Pulmonary artery endothelial cell (primary cell): ENCODE data around the gene EHF. TPM values are rescaled to one million over a fixed set of nuclear protein-coding genes. Genes with fewer than 3 reads are reported as not detected.
"Not testable (repeated sequence)": the region's sequence is repeated elsewhere in the genome, so short reads cannot be mapped to it uniquely, and the experiment has no call there.

ENCODE experiments used
- DNase-seq: peaks from one replicate; pipeline ENCODE4 v3.0.0-alpha.2; 2011; ENCODE audit warnings: low read depth, low spot score
- total RNA-seq: library from RNA; depleted of rRNA; stranded (reverse); fragments of >200 nt; gene quantifications from 2 replicates; pipeline ENCODE4 v1.2.3, GENCODE V29; 2014

EHF gene
- 0.07 TPM in 1 of 2 replicates, not detected in the other for total RNA-seq

DNA sequence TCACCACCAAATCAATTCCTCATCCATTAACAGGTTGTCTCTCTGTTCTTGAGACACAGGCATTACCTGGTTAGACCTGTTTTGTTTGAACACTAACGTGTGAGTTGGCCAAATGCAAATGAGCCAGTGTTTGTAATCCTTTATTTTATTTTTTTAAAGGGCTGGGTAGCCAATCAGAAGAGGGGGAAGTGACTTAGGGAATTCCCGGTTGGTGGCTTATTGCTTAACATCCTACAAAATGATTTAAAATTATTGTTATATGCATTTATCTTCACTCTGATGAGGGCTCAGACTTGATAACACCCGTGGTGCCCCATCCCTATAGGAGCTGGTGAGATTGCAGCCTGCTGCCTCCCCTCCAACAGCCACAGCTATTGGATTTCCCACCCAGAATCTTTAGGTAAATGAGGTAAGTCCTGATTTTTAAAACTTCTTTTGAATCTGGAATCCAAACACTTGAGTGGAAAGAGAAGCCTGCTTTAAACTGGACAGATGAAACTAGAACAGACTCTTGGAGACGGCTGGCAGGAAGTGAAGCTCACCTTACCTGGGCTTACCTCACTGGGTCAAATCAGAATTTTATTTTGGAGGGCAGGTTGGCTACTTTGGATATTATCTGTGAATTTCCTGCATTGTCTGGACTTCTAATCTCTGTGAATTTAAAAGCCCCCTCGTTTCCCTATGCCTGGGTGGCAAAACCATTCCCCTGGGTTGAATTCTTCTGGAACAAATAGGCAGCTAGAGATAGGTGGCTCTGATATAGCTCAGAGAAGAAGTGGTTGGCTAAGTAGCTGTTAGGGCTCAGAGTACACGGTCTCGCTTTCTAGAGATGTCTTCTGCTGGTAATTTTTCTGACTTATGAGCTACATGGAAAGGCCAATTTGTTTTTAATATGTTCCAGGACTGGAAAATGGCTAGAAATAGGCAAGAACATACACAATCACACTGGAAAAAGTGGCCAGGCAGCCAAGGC, at the start of gene EHF:
EHF (plus strand) TSS at position 274 of the 973 bp plus-strand sequence. CDS start 21,538 bp downstream, outside the sequence.
- no peak for DNase-seq

DNA sequence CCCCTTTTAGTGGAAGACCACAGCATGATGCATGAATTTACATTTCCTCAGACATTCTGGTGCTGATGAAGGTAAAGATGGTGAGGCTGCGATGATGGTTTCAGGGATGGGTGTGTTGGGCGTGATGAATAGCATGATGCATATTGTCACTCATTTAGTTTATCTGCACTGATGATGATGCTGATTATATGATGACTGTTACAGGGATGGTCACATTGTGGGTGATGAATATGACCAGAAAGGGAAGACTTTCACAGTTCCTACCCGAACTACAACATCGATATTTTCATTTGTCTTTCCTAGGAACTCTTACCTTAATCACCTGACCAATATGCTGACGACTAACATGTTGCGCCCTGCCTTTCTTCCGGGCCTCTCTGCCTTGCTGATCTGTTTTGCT, 47.4 kb upstream of the EHF start:
- no peak for DNase-seq

DNA sequence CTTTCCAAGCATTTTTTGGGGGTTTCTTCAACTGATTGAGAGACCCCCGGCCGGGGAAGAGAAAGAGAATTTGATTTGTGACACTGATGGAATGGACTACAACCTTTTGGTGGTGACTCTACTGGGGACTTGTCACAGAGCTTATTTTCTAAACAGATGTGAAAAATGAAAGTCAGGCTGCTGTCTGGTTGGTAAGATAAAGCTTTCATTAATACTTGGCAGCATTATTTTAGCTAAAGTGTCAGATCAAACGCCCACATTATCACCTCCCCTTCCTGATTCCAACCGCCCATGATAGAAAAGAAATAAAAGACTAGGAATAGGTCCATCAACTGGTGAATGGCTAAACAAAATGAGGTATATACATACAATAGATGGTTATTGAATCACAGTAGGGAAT, 45.6 kb upstream of the EHF start:
- DNase-seq, result no peak

DNA sequence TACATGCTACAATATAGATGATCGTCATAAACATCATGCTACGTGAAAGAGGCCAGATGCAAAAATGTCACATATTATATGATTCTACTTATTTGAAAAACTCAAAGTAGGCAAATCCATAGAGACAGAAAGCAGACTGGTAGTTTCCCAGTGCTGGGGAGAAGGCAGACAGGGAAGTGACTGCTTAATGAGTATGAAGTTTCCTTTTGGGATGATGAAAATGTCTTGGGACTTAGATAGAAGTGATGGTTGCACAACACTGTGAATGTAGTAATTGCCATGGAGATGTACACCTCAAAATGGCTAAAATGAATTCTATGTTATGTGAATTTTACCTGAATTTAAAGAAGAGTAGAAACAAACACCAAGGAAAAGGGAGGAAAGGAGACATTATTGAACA, 45.2 kb upstream of the EHF start:
- no peak for DNase-seq

DNA sequence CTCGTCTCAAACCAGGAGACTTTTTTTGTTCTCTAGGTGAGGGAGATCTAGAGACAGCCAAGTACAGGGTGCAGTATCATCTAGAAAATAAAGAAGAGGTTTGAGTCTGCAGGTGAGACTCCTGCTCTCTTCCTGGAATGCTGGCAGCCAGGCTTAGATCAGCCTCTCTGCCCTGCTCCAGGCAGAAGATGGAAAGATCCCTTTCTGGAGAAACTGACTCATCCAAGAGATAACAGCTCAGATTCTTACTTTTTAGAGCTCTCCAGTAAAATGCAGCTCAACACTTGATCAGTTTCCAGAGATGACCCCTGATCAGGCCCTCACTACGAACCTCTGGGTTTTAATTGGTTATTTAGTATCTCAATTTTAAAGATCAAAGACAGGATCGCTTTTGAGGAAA, 44.6 kb upstream of the EHF start:
- no peak for DNase-seq

DNA sequence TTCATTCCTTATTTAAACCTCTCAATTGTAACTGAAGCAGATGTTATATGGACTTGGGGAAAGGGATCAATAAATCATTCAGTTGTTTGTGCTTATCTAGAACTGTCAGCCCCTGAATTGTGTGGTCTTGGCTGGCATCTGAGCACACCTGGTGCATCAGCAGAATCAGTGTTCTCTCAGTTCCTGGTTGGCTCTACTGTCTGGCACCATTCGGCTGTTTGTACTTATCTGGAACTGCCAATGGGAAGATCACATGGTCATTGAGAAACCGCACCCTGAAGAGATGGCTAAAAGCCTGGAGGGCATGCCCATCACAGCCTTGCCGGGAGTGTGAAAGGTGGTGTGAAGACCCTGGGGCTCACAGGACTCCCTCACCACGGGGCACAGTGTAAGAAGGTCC, 37.1 kb upstream of the EHF start:
- DNase-seq, result no peak

DNA sequence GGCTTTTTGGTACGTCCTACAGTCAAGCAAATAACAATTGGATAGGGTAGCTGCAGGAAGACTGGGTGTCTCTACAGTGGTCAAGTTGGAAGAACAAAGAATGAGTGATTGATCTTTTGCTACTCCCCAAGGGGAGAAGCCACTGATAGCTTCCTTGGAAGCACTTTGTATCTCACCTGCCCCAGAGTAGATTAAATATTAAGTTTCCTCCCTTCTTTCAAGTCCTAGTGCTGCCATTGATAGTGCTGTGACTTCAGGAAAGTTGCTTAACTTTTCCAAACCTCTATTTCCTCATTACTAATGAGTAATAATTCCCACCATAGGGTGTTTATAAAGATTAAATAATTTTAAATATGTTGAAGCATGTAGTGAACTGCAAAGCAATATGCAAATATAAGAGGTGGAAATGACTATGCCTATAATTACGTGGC, 35.6 kb upstream of the EHF start:
- no peak for DNase-seq

DNA sequence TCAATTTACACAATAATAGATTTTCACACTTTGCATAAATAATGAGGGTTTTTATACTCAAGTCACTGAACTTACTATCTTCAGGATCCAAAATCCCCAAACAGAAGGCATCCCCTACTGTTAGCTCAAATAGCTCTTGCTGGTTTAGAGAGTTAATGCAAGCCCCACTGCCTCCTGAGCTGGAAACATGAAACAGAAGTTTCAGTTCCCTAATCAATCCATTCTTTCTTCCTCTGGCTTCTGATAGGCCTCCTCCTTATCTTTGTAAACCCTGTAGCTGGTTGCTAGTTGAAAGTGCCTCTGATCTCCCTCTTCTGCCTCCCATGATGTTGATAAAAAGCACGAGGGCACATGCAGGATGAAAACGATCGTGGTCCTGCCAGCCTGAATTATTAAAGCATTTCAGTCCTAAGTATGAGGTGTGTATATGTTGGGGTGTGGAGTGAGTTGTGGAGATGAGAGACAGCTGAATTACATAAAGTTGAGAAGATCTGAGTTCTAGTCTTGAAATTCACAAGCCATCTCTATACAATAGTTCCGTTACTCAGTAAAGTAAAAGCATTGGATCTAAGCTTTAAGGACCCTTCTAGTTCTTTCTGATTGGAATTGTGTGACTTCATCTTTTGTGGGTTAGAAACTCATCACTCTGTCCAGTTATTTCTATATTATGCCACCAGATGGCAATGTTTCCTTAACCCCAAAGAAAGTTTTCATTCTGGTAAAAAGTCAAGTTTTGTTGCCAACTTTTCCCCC, 35.0 kb upstream of the EHF start:
- DNase-seq, result no peak

DNA sequence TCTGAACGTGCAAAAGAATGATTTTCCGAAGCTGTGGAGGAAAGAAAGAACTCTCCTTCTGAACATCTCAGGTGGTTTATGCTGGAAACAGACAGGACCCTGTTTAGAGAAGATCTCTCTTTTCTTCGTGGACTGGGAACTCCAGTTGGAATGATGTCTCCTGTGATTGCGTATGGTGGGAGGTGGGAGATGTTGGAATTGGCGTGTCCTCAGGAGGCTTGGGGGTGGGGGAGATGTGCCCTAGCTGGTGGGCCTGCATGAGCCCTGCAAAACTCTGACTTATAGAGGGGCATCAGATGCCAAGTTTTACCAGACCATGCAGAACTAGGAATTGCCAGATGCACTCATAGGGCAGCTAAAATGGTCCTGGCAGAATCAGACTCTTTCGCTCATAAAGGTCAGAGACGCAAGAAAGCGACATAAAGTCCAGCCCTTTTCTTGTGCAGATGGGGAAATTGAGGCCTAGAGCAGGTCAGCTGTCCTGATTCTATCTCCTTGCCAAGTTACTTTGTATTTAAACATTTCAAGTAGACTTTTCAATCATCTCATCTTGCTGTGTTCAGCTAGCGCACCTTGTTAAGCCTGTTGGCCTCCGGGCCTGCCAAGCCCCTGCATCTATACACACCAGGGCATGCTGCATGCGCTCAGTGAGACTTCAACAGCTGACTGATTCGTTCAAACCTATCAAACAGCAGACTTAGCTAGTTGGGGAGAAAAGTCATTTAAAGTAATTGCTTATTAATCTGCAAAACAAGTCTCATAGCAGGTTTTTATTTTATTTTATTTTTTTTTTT, 34.2 kb upstream of the EHF start:
- DNase-seq, result no peak

DNA sequence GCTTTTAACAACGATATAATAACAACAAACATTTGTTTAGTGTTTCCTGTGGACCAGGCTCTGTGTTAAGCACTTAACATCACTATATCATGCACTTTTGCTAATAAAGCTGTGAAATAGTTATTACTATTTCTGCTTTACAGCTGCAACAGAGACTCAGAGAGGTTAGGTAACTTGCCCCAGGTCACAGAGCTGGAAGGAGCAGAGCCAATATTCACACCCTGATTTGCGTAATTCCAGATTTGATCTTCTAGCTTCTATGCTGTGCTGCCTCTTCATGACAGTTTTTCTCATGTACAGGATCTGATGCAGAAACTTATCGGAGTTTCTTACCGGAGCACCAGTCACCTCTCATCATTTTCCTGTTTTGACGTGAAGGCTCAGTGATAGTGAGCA, 33.6 kb upstream of the EHF start:
- DNase-seq, result no peak

DNA sequence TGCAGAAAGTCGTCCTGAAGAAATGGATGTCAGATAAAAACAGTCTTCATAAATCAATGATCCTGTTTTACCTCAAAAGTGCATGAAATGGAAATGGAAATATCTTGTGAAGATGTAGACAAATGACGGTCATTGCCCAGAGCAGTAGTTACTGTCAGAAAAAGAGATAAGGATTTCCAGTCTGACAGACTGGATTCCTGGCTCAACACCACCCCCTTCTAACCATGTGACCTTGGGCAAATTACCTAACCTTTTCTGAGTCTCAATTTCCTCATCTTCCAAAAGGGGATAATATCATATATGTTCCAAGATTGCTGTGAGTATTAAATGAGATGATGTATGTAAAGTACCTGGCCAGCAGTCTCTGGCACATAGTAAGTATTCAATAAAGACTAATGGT, 32.9 kb upstream of the EHF start:
- DNase-seq, result no peak

DNA sequence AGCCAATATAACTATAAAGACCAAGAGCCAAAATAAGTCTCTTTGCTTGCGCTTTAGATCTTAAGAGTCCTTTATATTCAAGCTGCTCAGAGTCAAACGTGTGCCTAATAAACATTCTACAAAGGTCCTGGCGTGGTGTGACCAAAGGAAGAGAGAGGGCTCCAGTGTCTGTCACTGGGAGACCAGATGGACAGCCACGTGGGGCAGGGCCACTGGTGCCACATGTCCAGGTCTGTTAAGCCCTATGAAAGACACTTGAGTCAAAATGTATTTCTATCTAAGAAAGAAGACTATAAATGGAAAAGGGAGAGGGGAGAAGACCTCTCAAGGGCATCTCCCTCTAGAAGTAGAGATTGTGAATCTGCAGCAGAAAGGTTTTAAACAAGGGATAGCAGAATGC, 32.2 kb upstream of the EHF start:
- no peak for DNase-seq

DNA sequence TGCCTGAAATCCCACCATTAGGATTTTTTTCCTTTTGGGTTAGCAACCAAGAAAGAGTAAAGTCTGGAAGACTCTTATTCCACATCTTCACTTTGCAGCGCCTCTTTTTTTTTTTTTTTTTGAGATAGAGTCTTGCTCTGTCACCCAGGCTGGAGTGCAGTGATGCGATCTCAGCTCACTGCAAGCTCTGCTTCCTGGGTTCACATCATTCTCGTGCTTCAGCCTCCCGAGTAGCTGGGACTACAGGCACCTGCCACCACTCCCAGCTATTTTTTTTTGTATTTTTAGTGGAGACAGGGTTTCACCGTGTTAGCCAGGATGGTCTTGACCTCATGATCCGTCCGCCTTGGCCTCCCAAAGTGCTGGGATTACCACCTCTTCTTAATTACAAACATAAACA, 31.7 kb upstream of the EHF start:
- not testable (repeated sequence) for DNase-seq

DNA sequence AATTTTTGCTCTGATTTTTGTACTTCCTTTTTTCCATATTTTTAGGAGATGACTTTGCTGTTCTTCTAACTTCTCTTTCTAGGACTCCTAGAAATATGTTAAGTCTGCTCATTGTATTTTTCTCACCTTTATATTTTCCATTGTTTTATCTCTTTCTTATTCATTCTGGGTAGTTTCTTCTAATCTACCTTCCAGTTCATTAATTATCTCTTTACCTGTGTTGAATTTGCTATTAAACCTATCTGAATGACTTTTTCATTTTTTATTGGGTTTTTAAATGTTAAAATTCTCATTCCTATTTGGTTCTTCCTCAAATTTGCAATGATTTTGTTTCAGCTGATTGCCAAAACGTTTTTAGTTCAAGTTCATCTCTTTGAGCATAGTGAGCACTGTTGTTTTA, 27.8 kb upstream of the EHF start:
- DNase-seq, result no peak

DNA sequence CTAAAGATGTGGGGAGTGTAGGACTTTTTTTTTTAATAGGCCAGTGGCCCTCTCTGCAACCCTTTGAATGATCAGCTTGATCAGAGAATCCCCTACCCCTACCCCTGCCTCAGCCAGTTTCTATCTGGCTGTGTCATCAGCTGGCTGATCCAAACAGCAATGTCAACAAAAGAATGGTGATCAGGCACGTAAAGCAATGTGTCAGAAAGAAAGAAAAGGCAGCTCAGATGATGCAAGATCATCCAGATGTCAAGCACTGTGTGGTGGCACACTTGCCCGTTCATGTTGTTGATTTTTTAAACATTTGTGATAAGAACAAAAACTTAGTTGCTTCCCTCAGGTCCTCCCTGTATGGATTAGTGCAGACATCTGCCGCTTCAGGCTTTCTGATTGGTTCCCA, 26.3 kb upstream of the EHF start:
- no peak for DNase-seq

DNA sequence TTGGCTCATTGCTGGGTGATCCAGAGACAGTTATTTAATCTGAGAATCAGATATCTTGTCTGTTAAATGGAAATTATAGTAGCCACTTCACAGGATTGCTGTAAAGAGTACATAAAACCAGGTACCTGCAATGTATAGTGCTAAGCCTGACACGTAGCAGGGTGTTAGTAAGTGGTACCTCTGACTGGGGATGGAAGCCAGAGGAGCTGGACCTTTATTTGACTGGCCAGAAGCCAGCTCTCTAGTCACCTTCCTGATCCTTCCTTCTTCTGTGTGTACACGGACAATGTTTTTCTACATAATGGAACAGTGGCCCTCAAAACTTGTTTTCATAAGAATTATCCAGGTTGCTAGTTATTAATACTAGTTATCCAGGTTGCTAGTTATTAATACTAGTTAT, 25.5 kb upstream of the EHF start:
- DNase-seq, result no peak

DNA sequence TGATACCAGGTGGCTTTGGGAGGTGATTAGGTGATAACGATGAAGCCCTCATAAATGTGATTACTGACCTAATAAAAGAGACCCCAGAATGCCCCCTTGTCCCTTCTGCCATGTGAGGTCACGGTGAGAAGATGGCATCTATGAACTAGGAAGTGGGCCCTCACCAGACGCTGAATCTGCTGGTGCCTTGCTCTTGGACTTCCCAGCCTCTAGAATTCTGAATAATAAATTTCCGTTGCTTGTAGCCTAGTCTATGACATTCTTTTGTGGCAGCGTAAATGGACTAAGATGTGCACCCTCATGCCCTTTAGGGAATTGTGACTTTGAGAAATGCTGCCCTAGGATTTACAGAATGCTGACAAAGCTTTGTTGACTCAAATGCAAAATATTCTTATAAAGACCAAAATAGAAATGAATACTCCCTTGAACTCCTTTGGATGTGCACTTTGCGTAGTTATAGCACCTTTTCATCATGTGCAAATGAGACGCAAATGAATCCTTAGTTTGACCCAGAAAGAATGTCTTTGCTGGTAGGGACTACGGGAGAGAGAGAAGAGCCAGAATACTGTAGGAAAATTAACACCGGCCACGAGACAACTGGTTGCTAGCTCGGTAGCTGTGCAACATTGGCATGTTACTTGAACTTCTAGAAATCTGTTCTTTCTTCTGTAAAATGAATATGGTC, 24.8 kb upstream of the EHF start:
- no peak for DNase-seq

DNA sequence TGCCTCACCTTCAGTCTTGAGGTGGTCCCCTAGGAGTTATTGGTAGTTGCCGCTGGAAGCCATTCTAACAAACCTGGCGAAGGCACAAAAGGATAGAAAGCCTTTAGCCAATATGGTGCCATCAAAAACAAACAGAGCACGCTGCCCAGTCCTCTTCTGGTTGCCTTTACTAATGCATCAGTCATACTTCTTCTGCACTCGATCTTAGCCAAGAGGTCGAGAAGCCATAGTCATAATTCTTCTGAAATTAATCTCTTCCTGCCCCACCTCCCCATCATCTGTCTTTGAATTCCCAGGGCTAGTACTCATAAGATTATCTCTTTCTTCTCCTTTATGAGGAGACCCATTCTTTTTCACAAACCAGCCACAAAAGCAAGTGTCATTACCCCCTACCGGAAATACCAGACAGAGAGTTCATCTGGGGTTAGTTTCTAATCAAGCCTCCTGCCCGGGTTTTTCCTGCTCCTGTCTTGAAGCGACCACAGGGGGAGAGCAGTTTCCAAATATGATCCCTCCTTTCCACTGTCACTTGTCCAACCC, 21.4 kb upstream of the EHF start:
- DNase-seq, result peak; percentile 20

DNA sequence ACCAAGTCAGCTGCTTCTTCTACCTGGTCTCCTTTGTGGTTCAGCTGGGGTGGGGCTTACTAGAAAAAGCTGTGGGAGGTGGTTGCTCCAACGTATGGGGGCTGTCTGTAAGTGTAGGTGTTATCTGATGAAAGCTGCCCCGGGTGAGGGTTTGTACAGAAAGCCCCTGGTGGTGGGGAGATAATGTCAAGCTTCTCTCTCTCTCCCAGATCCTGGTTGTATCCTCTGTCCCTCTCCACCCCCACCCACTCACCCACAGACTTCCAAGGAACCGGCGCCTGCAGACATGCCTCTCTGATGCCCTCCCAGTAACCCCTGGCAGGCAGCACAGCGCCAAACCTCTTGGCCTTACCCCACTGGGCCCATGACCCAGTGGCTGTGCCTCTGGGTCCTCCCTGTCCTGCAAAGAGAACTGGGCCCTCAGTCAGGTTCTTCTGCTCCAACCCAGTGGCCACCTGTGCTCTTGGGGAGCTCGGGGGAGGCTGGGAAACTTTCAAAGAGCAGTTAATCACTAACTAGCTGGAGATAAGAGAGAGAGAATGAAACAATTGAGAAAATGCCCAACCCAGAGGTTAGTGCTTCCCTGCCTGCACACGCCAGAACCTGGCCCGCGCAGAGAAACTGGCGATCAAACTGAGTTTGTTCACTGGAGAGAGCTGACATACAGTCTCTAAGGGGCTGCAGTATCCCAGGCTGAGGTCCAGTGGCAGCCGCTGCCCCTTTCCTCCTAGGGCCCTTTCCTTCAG, 20.4 kb upstream of the EHF start:
- no peak for DNase-seq

DNA sequence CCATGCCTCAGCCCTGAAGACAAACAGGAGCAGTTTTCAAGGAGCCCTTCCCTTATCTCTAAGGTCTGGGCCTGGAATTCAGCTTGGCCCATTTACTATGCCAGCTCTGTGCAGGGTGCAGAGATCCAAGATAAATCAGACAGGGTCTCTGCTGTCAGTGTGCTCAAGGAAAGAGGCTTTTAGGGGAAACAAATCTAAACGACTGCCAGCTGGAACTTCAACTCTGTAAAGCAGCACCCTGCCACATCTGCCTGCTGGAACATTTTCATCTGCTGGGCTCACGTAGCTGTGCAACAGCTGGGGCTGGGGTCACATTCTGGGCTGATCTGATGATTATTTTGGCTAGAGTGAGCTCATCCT, 19.8 kb upstream of the EHF start:
- DNase-seq, result no peak
